Measurements from ENCODE around the gene SPEG.

Gene SPEG

DNA sequence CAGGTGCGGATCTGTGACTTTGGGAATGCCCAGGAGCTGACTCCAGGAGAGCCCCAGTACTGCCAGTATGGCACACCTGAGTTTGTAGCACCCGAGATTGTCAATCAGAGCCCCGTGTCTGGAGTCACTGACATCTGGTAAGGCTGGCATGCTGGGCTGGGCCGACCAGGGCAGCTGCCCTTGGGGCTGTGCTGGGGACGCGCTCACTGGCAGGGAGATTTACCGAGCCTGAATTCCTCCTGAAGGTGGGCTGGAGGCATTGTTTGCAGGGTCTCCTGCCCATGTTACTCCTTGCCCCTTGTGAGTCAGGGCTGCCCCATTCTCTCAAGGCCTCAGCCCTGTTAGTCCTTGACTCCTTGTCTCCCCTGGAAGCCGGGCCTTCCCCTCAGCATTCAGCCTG is 45.4 kb downstream of the SPEG start:
- H3K9me2 ChIP-seq (ENCODE audit: low read depth, low read length) = no peaks in the 10 kb centered on the region
- H3F3A ChIP-seq (ENCODE audit: insufficient read depth, low read length) = no peaks in the 10 kb centered on the region
- H3K4me3 ChIP-seq (ENCODE audit: low read depth, low read length, poor library complexity, severe bottlenecking) = no peak overlapping the region
- TF ChIP-seq EZH2 (IDR thresholded peaks at IDR 0.05; ENCODE audit: borderline replicate concordance, low read length) = no peak
- TF ChIP-seq, protein P1, sequence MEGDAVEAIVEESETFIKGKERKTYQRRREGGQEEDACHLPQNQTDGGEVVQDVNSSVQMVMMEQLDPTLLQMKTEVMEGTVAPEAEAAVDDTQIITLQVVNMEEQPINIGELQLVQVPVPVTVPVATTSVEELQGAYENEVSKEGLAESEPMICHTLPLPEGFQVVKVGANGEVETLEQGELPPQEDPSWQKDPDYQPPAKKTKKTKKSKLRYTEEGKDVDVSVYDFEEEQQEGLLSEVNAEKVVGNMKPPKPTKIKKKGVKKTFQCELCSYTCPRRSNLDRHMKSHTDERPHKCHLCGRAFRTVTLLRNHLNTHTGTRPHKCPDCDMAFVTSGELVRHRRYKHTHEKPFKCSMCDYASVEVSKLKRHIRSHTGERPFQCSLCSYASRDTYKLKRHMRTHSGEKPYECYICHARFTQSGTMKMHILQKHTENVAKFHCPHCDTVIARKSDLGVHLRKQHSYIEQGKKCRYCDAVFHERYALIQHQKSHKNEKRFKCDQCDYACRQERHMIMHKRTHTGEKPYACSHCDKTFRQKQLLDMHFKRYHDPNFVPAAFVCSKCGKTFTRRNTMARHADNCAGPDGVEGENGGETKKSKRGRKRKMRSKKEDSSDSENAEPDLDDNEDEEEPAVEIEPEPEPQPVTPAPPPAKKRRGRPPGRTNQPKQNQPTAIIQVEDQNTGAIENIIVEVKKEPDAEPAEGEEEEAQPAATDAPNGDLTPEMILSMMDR (IDR thresholded peaks at IDR 0.05; ENCODE audit: low read length) = no peak
- no peaks in the 10 kb centered on the region for H4K20me1 ChIP-seq (ENCODE audit: insufficient read depth, low read length)
- no peaks in the 10 kb centered on the region for H3K79me2 ChIP-seq (ENCODE audit: insufficient read depth, low read length)
- H3K4me1 ChIP-seq (ENCODE audit: insufficient read depth, low read length, severe bottlenecking) = no peaks in the 10 kb centered on the region
- H3K36me3 ChIP-seq (ENCODE audit: insufficient read depth, low read length) = no peaks in the 10 kb centered on the region
- no peaks in the 10 kb centered on the region for H3K9me3 ChIP-seq (ENCODE audit: low read length)
- no peak overlapping the region for H3K4me2 ChIP-seq (ENCODE audit: low read length)
- 0 out of 2 replicates have a peak, but pooled peaks cover 7% of the 10 kb centered on the region for H3K27me3 ChIP-seq (ENCODE audit: insufficient read depth, low read length)
- no peak overlapping the region for H2AFZ ChIP-seq (ENCODE audit: low read length)
- H3K9ac ChIP-seq (ENCODE audit: low read length) = no peak overlapping the region
- H3K27ac ChIP-seq (ENCODE audit: low read depth, low read length, poor library complexity, severe bottlenecking) = no peak overlapping the region

DNA sequence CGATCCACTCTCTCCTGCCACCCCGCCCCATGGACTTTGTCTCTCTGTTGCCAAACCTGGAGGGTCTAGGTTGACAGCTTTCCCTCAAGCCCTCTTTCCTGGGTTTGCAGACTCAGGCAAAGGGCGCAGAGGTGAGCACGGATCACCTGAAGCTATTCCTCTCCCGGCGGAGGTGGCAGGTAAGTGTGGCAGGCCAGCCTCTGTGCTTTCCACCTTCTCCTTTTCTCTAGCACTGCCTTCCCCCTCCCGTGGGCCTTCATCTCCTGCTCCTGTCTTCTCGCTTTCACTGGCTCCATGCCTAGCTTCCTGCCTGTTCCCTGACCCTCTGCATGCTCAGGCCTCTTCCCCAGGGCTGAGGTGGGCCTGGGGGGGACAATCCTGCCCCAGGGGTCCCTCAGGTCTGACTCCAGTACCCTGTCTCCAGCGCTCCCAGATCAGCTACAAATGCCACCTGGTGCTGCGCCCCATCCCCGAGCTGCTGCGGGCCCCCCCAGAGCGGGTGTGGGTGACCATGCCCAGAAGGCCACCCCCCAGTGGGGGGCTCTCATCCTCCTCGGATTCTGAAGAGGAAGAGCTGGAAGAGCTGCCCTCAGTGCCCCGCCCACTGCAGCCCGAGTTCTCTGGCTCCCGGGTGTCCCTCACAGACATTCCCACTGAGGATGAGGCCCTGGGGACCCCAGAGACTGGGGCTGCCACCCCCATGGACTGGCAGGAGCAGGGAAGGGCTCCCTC is 48.2 kb downstream of the SPEG start:
- no peak overlapping the region for H3K9ac ChIP-seq (ENCODE audit: low read length)
- no peaks in the 10 kb centered on the region for H3K9me2 ChIP-seq (ENCODE audit: low read depth, low read length)
- no peaks in the 10 kb centered on the region for H3F3A ChIP-seq (ENCODE audit: insufficient read depth, low read length)
- H3K27me3 ChIP-seq (ENCODE audit: insufficient read depth, low read length) = 0 out of 2 replicates have a peak, but pooled peaks cover 7% of the 10 kb centered on the region
- no peaks in the 10 kb centered on the region for H4K20me1 ChIP-seq (ENCODE audit: insufficient read depth, low read length)
- H3K27ac ChIP-seq (ENCODE audit: low read depth, low read length, poor library complexity, severe bottlenecking) = no peak overlapping the region
- H2AFZ ChIP-seq (ENCODE audit: low read length) = no peak overlapping the region
- no peak overlapping the region for H3K4me2 ChIP-seq (ENCODE audit: low read length)
- no peak overlapping the region for H3K4me3 ChIP-seq (ENCODE audit: low read depth, low read length, poor library complexity, severe bottlenecking)
- H3K4me1 ChIP-seq (ENCODE audit: insufficient read depth, low read length, severe bottlenecking) = no peaks in the 10 kb centered on the region
- no peak for TF ChIP-seq EZH2 (IDR thresholded peaks at IDR 0.05; ENCODE audit: borderline replicate concordance, low read length)
- TF ChIP-seq, protein P1 (IDR thresholded peaks at IDR 0.05; ENCODE audit: low read length) = no peak
- no peaks in the 10 kb centered on the region for H3K9me3 ChIP-seq (ENCODE audit: low read length)
- no peaks in the 10 kb centered on the region for H3K79me2 ChIP-seq (ENCODE audit: insufficient read depth, low read length)
- no peaks in the 10 kb centered on the region for H3K36me3 ChIP-seq (ENCODE audit: insufficient read depth, low read length)

DNA sequence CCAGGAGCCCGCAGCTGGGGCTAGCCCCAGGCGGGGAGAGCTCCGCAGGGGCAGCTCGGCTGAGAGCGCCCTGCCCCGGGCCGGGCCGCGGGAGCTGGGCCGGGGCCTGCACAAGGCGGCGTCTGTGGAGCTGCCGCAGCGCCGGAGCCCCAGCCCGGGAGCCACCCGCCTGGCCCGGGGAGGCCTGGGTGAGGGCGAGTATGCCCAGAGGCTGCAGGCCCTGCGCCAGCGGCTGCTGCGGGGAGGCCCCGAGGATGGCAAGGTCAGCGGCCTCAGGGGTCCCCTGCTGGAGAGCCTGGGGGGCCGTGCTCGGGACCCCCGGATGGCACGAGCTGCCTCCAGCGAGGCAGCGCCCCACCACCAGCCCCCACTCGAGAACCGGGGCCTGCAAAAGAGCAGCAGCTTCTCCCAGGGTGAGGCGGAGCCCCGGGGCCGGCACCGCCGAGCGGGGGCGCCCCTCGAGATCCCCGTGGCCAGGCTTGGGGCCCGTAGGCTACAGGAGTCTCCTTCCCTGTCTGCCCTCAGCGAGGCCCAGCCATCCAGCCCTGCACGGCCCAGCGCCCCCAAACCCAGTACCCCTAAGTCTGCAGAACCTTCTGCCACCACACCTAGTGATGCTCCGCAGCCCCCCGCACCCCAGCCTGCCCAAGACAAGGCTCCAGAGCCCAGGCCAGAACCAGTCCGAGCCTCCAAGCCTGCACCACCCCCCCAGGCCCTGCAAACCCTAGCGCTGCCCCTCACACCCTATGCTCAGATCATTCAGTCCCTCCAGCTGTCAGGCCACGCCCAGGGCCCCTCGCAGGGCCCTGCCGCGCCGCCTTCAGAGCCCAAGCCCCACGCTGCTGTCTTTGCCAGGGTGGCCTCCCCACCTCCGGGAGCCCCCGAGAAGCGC is 49.1 kb downstream of the SPEG start:
- Histone ChIP-seq H3K27ac (ENCODE audit: low read depth, low read length, poor library complexity, severe bottlenecking) (no peak overlapping the region), H3F3A (ENCODE audit: insufficient read depth, low read length) (no peaks in the 10 kb centered on the region), H3K4me3 (ENCODE audit: low read depth, low read length, poor library complexity, severe bottlenecking) (no peak overlapping the region), H3K9me3 (ENCODE audit: low read length) (no peaks in the 10 kb centered on the region), H3K27me3 (ENCODE audit: insufficient read depth, low read length) (0 out of 2 replicates have a peak, but pooled peaks cover 7% of the 10 kb centered on the region), H3K9ac (ENCODE audit: low read length) (no peak overlapping the region), H3K79me2 (ENCODE audit: insufficient read depth, low read length) (no peaks in the 10 kb centered on the region), H3K4me2 (ENCODE audit: low read length) (no peak overlapping the region), H4K20me1 (ENCODE audit: insufficient read depth, low read length) (no peaks in the 10 kb centered on the region), H3K9me2 (ENCODE audit: low read depth, low read length) (no peaks in the 10 kb centered on the region), H3K4me1 (ENCODE audit: insufficient read depth, low read length, severe bottlenecking) (no peaks in the 10 kb centered on the region), H3K36me3 (ENCODE audit: insufficient read depth, low read length) (no peaks in the 10 kb centered on the region), H2AFZ (ENCODE audit: low read length) (no peak overlapping the region)
- TF ChIP-seq, protein P1 (IDR thresholded peaks at IDR 0.05; ENCODE audit: low read length) = no peak
- no peak for TF ChIP-seq EZH2 (IDR thresholded peaks at IDR 0.05; ENCODE audit: borderline replicate concordance, low read length)

All from OCI-LY1 (cell line).